NCI-H146 (cell line): ENCODE data around the gene NEIL3.

Experiments
- DNase-seq: peaks from one replicate; lab custom pipeline; 2025; lab: John Stamatoyannopoulos, UW

NEIL3 gene

GRCh38 chr4:177411996-177412395 is 102.3 kb downstream of the NEIL3 start:
- DNase-seq = no peak
